ENCODE measurements around the gene RFX1.

DNA sequence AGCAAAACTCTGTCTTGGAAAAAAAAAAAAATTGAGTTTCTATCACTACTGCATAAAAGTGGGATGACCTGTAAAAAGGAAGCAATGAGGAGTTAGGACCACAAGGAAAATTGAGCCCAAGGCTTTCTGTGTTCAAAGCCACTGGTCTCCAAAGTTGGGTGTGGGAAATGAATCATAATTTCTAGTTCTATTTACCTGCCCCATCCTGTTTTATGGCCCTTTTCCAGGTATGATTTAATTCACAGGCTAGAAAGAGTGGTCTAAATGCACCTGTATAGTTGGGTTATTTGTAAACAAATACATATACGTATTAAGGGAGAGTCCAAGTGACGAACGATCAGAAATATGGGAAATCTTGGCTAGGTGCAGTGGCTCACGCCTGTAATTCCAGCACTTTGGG lies 59.7 kb downstream of the RFX1 start:
- TF ChIP-seq POLR2AphosphoS5 (IDR thresholded peaks at IDR 0.05; ENCODE audit: low read depth), result no peak
- TF ChIP-seq, protein P1, sequence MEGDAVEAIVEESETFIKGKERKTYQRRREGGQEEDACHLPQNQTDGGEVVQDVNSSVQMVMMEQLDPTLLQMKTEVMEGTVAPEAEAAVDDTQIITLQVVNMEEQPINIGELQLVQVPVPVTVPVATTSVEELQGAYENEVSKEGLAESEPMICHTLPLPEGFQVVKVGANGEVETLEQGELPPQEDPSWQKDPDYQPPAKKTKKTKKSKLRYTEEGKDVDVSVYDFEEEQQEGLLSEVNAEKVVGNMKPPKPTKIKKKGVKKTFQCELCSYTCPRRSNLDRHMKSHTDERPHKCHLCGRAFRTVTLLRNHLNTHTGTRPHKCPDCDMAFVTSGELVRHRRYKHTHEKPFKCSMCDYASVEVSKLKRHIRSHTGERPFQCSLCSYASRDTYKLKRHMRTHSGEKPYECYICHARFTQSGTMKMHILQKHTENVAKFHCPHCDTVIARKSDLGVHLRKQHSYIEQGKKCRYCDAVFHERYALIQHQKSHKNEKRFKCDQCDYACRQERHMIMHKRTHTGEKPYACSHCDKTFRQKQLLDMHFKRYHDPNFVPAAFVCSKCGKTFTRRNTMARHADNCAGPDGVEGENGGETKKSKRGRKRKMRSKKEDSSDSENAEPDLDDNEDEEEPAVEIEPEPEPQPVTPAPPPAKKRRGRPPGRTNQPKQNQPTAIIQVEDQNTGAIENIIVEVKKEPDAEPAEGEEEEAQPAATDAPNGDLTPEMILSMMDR (conservative IDR thresholded peaks at IDR 0.05; ENCODE audit: low read depth in 2 of 2), result no peak
- TF ChIP-seq EZH2 (IDR thresholded peaks at IDR 0.05; ENCODE audit: low read depth, unreplicated experiment), result no peak
- no peak for TF ChIP-seq EZH2phosphoT487 (IDR thresholded peaks at IDR 0.05; ENCODE audit: unreplicated experiment)
- no peak for TF ChIP-seq STAT1 (IDR thresholded peaks at IDR 0.05; ENCODE audit: unreplicated experiment)
- TF ChIP-seq CREB1 (CRISPR knock-in tag; IDR thresholded peaks at IDR 0.05; ENCODE audit: low read depth), result no peak
- TF ChIP-seq ZNF331 (CRISPR knock-in tag; IDR thresholded peaks at IDR 0.05; ENCODE audit: low read depth), result no peak
- TF ChIP-seq, protein P2, sequence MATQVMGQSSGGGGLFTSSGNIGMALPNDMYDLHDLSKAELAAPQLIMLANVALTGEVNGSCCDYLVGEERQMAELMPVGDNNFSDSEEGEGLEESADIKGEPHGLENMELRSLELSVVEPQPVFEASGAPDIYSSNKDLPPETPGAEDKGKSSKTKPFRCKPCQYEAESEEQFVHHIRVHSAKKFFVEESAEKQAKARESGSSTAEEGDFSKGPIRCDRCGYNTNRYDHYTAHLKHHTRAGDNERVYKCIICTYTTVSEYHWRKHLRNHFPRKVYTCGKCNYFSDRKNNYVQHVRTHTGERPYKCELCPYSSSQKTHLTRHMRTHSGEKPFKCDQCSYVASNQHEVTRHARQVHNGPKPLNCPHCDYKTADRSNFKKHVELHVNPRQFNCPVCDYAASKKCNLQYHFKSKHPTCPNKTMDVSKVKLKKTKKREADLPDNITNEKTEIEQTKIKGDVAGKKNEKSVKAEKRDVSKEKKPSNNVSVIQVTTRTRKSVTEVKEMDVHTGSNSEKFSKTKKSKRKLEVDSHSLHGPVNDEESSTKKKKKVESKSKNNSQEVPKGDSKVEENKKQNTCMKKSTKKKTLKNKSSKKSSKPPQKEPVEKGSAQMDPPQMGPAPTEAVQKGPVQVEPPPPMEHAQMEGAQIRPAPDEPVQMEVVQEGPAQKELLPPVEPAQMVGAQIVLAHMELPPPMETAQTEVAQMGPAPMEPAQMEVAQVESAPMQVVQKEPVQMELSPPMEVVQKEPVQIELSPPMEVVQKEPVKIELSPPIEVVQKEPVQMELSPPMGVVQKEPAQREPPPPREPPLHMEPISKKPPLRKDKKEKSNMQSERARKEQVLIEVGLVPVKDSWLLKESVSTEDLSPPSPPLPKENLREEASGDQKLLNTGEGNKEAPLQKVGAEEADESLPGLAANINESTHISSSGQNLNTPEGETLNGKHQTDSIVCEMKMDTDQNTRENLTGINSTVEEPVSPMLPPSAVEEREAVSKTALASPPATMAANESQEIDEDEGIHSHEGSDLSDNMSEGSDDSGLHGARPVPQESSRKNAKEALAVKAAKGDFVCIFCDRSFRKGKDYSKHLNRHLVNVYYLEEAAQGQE (IDR thresholded peaks at IDR 0.05; ENCODE audit: unreplicated experiment), result no peak
- TF ChIP-seq JUNB (IDR thresholded peaks at IDR 0.05; ENCODE audit: unreplicated experiment), result no peak
- TF ChIP-seq, protein P3, sequence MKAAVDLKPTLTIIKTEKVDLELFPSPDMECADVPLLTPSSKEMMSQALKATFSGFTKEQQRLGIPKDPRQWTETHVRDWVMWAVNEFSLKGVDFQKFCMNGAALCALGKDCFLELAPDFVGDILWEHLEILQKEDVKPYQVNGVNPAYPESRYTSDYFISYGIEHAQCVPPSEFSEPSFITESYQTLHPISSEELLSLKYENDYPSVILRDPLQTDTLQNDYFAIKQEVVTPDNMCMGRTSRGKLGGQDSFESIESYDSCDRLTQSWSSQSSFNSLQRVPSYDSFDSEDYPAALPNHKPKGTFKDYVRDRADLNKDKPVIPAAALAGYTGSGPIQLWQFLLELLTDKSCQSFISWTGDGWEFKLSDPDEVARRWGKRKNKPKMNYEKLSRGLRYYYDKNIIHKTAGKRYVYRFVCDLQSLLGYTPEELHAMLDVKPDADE (IDR thresholded peaks at IDR 0.05), result no peak
- no peak for TF ChIP-seq ZNF114 (CRISPR knock-in tag; IDR thresholded peaks at IDR 0.05)
- TF ChIP-seq, protein P4, sequence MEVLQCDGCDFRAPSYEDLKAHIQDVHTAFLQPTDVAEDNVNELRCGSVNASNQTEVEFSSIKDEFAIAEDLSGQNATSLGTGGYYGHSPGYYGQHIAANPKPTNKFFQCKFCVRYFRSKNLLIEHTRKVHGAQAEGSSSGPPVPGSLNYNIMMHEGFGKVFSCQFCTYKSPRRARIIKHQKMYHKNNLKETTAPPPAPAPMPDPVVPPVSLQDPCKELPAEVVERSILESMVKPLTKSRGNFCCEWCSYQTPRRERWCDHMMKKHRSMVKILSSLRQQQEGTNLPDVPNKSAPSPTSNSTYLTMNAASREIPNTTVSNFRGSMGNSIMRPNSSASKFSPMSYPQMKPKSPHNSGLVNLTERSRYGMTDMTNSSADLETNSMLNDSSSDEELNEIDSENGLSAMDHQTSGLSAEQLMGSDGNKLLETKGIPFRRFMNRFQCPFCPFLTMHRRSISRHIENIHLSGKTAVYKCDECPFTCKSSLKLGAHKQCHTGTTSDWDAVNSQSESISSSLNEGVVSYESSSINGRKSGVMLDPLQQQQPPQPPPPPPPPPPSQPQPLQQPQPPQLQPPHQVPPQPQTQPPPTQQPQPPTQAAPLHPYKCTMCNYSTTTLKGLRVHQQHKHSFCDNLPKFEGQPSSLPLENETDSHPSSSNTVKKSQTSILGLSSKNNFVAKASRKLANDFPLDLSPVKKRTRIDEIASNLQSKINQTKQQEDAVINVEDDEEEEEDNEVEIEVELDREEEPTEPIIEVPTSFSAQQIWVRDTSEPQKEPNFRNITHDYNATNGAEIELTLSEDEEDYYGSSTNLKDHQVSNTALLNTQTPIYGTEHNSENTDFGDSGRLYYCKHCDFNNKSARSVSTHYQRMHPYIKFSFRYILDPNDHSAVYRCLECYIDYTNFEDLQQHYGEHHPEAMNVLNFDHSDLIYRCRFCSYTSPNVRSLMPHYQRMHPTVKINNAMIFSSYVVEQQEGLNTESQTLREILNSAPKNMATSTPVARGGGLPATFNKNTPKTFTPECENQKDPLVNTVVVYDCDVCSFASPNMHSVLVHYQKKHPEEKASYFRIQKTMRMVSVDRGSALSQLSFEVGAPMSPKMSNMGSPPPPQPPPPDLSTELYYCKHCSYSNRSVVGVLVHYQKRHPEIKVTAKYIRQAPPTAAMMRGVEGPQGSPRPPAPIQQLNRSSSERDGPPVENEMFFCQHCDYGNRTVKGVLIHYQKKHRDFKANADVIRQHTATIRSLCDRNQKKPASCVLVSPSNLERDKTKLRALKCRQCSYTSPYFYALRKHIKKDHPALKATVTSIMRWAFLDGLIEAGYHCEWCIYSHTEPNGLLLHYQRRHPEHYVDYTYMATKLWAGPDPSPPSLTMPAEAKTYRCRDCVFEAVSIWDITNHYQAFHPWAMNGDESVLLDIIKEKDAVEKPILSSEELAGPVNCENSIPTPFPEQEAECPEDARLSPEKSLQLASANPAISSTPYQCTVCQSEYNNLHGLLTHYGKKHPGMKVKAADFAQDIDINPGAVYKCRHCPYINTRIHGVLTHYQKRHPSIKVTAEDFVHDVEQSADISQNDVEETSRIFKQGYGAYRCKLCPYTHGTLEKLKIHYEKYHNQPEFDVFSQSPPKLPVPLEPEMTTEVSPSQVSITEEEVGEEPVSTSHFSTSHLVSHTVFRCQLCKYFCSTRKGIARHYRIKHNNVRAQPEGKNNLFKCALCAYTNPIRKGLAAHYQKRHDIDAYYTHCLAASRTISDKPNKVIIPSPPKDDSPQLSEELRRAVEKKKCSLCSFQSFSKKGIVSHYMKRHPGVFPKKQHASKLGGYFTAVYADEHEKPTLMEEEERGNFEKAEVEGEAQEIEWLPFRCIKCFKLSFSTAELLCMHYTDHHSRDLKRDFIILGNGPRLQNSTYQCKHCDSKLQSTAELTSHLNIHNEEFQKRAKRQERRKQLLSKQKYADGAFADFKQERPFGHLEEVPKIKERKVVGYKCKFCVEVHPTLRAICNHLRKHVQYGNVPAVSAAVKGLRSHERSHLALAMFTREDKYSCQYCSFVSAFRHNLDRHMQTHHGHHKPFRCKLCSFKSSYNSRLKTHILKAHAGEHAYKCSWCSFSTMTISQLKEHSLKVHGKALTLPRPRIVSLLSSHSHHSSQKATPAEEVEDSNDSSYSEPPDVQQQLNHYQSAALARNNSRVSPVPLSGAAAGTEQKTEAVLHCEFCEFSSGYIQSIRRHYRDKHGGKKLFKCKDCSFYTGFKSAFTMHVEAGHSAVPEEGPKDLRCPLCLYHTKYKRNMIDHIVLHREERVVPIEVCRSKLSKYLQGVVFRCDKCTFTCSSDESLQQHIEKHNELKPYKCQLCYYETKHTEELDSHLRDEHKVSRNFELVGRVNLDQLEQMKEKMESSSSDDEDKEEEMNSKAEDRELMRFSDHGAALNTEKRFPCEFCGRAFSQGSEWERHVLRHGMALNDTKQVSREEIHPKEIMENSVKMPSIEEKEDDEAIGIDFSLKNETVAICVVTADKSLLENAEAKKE (CRISPR knock-in tag; IDR thresholded peaks at IDR 0.05), result no peak
